Loucy (cell line): Measurements from ENCODE around the gene TMSB4Y.

Experiments used
- H2AFZ ChIP-seq: fragments of 200-600 bp; sonication (generic); 2 replicates; pipeline ENCODE4 v1.6.0; 2016; ENCODE audit warnings: antibody characterized with exemption, mild to moderate bottlenecking, low read length, moderate library complexity
- H3F3A ChIP-seq: fragments of 200-600 bp; 2 replicates; pipeline ENCODE4 v1.6.0; 2016; ENCODE audit warnings: antibody characterized with exemption, low read depth, mild to moderate bottlenecking
- H3K27me3 ChIP-seq: fragments of 200-600 bp; sonication (generic); 2 replicates; pipeline ENCODE4 v1.6.1; 2014; ENCODE audit warnings: low read length, mild to moderate bottlenecking; ENCODE audit not compliant: insufficient read depth, poor library complexity, severe bottlenecking
- H3K36me3 ChIP-seq: fragments of 200-600 bp; sonication (generic); 2 replicates; pipeline ENCODE4 v1.6.1; 2016; ENCODE audit warnings: low read length; ENCODE audit not compliant: insufficient read depth
- H3K4me1 ChIP-seq: fragments of 200-600 bp; sonication (generic); 2 replicates; pipeline ENCODE4 v1.5.1; 2014; ENCODE audit warnings: low read length, mild to moderate bottlenecking; ENCODE audit not compliant: insufficient read depth, poor library complexity, severe bottlenecking
- H3K4me2 ChIP-seq: fragments of 200-600 bp; sonication (generic); 2 replicates; pipeline ENCODE4 v1.6.0; 2014; ENCODE audit warnings: antibody characterized with exemption, low read length, low read depth, mild to moderate bottlenecking; ENCODE audit not compliant: poor library complexity, severe bottlenecking
- H3K4me3 ChIP-seq: fragments of 200-600 bp; sonication (generic); 2 replicates; pipeline ENCODE4 v1.5.1; 2014; ENCODE audit warnings: low read length, mild to moderate bottlenecking, mixed read lengths; ENCODE audit not compliant: poor library complexity, severe bottlenecking
- H3K79me2 ChIP-seq: fragments of 200-600 bp; sonication (generic); 2 replicates; pipeline ENCODE4 v1.6.1; 2014; ENCODE audit warnings: low read length; ENCODE audit not compliant: insufficient read depth
- H3K9ac ChIP-seq: fragments of 200-600 bp; sonication (generic); 2 replicates; pipeline ENCODE4 v1.6.0; 2014; ENCODE audit warnings: mild to moderate bottlenecking, low read depth, low read length, moderate library complexity; ENCODE audit not compliant: poor library complexity, severe bottlenecking
- H3K9me2 ChIP-seq: fragments of 200-600 bp; sonication (generic); replicated peaks from 2 replicates; pipeline ENCODE4 v1.6.1; 2016; ENCODE audit warnings: low read depth, low read length, mixed read lengths
- H3K9me3 ChIP-seq: fragments of 200-600 bp; sonication (generic); 2 replicates; pipeline ENCODE4 v1.6.1; 2014; ENCODE audit warnings: mild to moderate bottlenecking, antibody characterized with exemption, low read length, low read depth; ENCODE audit not compliant: insufficient read depth
- H4K20me1 ChIP-seq: fragments of 200-600 bp; sonication (generic); 2 replicates; pipeline ENCODE4 v1.6.0; 2014; ENCODE audit warnings: antibody characterized with exemption, low read length, mild to moderate bottlenecking; ENCODE audit not compliant: insufficient read depth, poor library complexity, severe bottlenecking
- CTCF ChIP-seq: fragments of 200-600 bp; sonication (generic); conservative IDR thresholded peaks from 2 replicates; pipeline ENCODE4 v1.5.1; 2014; ENCODE audit warnings: mild to moderate bottlenecking, antibody characterized with exemption, low read length
- EZH2phosphoT487 ChIP-seq: fragments of 200-600 bp; IDR thresholded peaks from 2 replicates; pipeline ENCODE4 v1.6.1; 2018; ENCODE audit warnings: antibody characterized with exemption, mild to moderate bottlenecking, moderate library complexity, borderline replicate concordance

TMSB4Y gene

GRCh38 chrY:13708038-13708437, 4.3 kb downstream of the TMSB4Y start:
- Histone ChIP-seq H3K4me1 (no peaks in the 10 kb centered on the region), H3K4me3 (no peak overlapping the region), H3K9me2 (no peaks in the 10 kb centered on the region), H3K4me2 (no peak overlapping the region), H3F3A (no peaks in the 10 kb centered on the region), H3K27me3 (no peaks in the 10 kb centered on the region), H4K20me1 (no peaks in the 10 kb centered on the region), H3K36me3 (no peaks in the 10 kb centered on the region), H3K79me2 (no peaks in the 10 kb centered on the region), H3K9ac (no peak overlapping the region), H2AFZ (no peak overlapping the region), H3K9me3 (no peaks in the 10 kb centered on the region)
- TF ChIP-seq EZH2phosphoT487, result no peak
- TF ChIP-seq CTCF, result no peak

- no peaks in the 10 kb centered on the region for H3K9me3 ChIP-seq
- TF ChIP-seq EZH2phosphoT487, result no peak
- no peak for TF ChIP-seq CTCF
These were observed 15.3 kb downstream of the TMSB4Y start for GRCh38 chrY:13718996-13719395.

GRCh38 chrY:13729517-13729916, 25.8 kb downstream of the TMSB4Y start:
- no peak overlapping the region for H3K4me3 ChIP-seq
- H3K79me2 ChIP-seq, result no peaks in the 10 kb centered on the region
- H3K9me3 ChIP-seq, result no peaks in the 10 kb centered on the region
- TF ChIP-seq EZH2phosphoT487 (no peak), CTCF (no peak)
- H3K27me3 ChIP-seq, result no peaks in the 10 kb centered on the region
- no peak overlapping the region for H2AFZ ChIP-seq
- no peaks in the 10 kb centered on the region for H3K36me3 ChIP-seq
- no peaks in the 10 kb centered on the region for H4K20me1 ChIP-seq
- no peak overlapping the region for H3K4me2 ChIP-seq
- no peaks in the 10 kb centered on the region for H3F3A ChIP-seq
- no peaks in the 10 kb centered on the region for H3K9me2 ChIP-seq
- H3K4me1 ChIP-seq, result no peaks in the 10 kb centered on the region
- H3K9ac ChIP-seq, result no peak overlapping the region

More at GRCh38 chrY:13718996-13719395, 15.3 kb downstream of the TMSB4Y start:
- Histone ChIP-seq H3K9me2 (no peaks in the 10 kb centered on the region), H3K4me3 (no peak overlapping the region), H3K27me3 (no peaks in the 10 kb centered on the region), H3K79me2 (no peaks in the 10 kb centered on the region), H3K4me2 (no peak overlapping the region), H3F3A (no peaks in the 10 kb centered on the region), H4K20me1 (no peaks in the 10 kb centered on the region), H3K36me3 (no peaks in the 10 kb centered on the region), H3K4me1 (no peaks in the 10 kb centered on the region), H2AFZ (no peak overlapping the region), H3K9ac (no peak overlapping the region)
